HL-60 (cell line): Measurements from ENCODE around the gene COL6A3.

ENCODE experiments used
- GABPA ChIP-seq: IDR thresholded peaks from 2 replicates; pipeline ENCODE4 v1.6.1; 2012; ENCODE audit warnings: low read depth
- POLR2AphosphoS5 ChIP-seq: IDR thresholded peaks from 2 replicates; pipeline ENCODE4 v1.6.1; 2012; ENCODE audit warnings: low read depth
- SPI1 ChIP-seq: IDR thresholded peaks from 2 replicates; pipeline ENCODE4 v1.6.1; 2012; ENCODE audit warnings: low read depth, mild to moderate bottlenecking, borderline replicate concordance
- TF ChIP-seq, protein P1 (sequence below): IDR thresholded peaks from one replicate; pipeline ENCODE4 v1.5.1; 2011; ENCODE audit warnings: low read length, control low read depth, inconsistent platforms; ENCODE audit not compliant: insufficient read depth
- TF ChIP-seq, protein P2 (sequence below): IDR thresholded peaks from 2 replicates; pipeline ENCODE4 v1.6.1; 2012; ENCODE audit warnings: low read depth; ENCODE audit not compliant: insufficient replicate concordance

DNA sequence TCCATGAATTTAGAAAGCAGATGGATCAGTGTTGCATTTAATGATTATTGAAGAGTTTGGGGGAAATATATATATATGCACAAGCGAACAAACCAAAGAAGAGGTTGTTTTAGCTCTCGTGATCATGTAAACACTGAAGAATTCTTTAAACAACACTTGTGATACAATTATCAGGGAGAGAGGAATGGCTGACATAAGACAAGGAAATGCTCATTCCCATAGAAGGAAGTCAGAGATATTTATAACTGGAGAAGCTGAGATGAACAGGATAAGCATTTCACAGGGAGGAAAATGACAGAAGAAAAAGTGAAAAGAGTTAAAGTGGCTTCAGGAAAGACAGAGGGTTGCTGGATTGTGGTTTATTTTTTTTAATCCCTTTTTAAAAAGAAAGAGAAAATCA, 10.6 kb upstream of the COL6A3 start:
- TF ChIP-seq, protein P1, sequence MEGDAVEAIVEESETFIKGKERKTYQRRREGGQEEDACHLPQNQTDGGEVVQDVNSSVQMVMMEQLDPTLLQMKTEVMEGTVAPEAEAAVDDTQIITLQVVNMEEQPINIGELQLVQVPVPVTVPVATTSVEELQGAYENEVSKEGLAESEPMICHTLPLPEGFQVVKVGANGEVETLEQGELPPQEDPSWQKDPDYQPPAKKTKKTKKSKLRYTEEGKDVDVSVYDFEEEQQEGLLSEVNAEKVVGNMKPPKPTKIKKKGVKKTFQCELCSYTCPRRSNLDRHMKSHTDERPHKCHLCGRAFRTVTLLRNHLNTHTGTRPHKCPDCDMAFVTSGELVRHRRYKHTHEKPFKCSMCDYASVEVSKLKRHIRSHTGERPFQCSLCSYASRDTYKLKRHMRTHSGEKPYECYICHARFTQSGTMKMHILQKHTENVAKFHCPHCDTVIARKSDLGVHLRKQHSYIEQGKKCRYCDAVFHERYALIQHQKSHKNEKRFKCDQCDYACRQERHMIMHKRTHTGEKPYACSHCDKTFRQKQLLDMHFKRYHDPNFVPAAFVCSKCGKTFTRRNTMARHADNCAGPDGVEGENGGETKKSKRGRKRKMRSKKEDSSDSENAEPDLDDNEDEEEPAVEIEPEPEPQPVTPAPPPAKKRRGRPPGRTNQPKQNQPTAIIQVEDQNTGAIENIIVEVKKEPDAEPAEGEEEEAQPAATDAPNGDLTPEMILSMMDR, result no peak
- TF ChIP-seq, protein P2, sequence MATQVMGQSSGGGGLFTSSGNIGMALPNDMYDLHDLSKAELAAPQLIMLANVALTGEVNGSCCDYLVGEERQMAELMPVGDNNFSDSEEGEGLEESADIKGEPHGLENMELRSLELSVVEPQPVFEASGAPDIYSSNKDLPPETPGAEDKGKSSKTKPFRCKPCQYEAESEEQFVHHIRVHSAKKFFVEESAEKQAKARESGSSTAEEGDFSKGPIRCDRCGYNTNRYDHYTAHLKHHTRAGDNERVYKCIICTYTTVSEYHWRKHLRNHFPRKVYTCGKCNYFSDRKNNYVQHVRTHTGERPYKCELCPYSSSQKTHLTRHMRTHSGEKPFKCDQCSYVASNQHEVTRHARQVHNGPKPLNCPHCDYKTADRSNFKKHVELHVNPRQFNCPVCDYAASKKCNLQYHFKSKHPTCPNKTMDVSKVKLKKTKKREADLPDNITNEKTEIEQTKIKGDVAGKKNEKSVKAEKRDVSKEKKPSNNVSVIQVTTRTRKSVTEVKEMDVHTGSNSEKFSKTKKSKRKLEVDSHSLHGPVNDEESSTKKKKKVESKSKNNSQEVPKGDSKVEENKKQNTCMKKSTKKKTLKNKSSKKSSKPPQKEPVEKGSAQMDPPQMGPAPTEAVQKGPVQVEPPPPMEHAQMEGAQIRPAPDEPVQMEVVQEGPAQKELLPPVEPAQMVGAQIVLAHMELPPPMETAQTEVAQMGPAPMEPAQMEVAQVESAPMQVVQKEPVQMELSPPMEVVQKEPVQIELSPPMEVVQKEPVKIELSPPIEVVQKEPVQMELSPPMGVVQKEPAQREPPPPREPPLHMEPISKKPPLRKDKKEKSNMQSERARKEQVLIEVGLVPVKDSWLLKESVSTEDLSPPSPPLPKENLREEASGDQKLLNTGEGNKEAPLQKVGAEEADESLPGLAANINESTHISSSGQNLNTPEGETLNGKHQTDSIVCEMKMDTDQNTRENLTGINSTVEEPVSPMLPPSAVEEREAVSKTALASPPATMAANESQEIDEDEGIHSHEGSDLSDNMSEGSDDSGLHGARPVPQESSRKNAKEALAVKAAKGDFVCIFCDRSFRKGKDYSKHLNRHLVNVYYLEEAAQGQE, result no peak
- TF ChIP-seq POLR2AphosphoS5 (no peak), GABPA (no peak), SPI1 (no peak)
